SK-N-SH (cell line): ENCODE results near the gene OR4P4.

Experiments
- EZH2phosphoT487 ChIP-seq: fragments of 200-600 bp; sonication (generic); IDR thresholded peaks from 2 replicates; pipeline ENCODE4 v1.6.1; 2017; ENCODE audit warnings: low read depth, mixed run types, mild to moderate bottlenecking, antibody characterized with exemption, moderate library complexity, borderline replicate concordance
- SMC3 ChIP-seq: IDR thresholded peaks from 2 replicates; pipeline ENCODE4 v1.6.1; 2012; ENCODE audit warnings: low read depth, low read length, improper control_type of control experiment

DNA sequence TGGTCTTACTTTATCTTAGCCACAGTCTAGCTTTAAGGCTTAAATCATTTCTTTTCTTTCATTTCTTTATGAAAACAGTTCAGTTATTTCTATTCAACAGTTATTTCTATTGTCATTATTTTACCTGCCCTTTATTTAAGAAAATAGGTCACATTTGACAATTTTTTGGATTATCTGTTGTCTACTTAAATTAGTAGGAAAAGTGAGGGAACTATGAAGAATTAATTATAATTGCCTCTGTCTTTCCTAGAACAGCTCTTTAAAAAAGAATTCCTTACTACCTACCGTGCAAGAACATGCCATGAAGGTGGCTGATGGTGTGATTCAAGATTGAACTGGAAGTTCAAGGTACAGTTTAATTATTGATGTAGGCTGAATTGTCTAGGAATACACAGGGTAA lies 27.0 kb downstream of the OR4P4 start, which contains the start of gene OR4C6:
- no peak for TF ChIP-seq EZH2phosphoT487
- no peak for TF ChIP-seq SMC3
